Islet precursor cell (in vitro differentiated cells): ENCODE results near the gene CGNL1.
A peak's percentile ranks its signal among the peaks of the same experiment; 100 is the strongest.

Source experiments
- DNase-seq: peaks from one replicate; pipeline ENCODE4 v3.0.0-alpha.2; 2018

Gene CGNL1

DNA sequence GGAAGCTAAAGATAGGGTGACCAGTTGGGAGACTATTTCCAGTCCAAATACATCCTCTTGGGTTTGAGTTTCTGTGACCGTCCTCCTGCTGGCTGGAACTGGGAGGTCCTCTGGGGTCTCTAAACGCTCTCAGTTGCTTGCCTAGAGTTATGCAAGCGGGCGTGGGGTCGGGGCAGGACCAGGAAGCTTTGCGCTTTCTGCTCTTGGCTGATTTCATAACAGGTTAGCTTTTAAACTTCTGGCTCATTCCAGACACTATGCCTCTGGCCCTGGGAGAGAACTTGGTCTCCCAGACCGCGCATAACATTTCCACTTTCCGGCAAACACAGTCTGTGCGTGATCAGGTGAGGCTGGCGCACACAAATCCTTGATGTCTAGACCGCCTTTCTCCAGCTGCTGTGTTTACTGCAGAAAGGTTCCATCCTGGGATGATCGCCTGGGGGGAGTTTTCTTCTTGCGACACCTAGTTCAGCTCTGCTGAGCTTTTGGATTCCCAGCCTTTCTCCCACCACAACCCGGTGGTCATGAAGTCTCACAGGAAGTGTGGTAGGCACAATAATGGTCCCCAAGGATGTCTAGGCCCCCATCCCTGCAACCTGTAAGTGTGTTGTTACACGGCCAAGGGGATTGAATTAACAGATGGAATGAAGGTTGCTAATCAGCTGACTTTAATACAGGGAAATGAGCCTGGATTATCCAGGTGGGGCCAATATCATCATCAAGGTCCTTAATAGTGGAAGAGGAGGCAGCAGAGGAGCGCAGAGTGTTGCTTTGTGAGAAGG is 23.6 kb upstream of the CGNL1 start:
- no peak for DNase-seq

- DNase-seq, result no peak
Observed at GRCh38 chr15:57353317-57353804, 22.9 kb upstream of the CGNL1 start.

GRCh38 chr15:57354436-57355123 is 21.7 kb upstream of the CGNL1 start:
- DNase-seq, result no peak

DNA sequence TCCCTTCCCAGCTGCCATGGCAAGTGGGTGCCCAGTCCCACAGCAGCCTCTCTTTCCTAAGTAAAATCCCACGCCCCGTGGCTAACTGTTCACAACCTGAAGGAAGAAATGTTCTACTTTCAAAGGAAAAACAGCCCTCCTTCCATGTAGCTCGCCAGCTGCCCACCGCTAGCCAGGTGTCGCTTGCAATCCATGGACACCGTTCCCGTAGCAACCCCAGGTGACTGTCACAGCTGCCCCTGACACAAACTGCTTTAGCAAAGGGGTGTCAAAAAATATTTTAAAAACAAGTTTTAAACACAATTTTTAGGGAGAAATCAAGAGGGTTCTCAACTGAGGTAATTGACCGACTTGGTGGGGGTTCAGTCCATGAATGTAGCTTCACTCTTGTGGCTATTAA is 21.0 kb upstream of the CGNL1 start:
- DNase-seq, result no peak

DNA sequence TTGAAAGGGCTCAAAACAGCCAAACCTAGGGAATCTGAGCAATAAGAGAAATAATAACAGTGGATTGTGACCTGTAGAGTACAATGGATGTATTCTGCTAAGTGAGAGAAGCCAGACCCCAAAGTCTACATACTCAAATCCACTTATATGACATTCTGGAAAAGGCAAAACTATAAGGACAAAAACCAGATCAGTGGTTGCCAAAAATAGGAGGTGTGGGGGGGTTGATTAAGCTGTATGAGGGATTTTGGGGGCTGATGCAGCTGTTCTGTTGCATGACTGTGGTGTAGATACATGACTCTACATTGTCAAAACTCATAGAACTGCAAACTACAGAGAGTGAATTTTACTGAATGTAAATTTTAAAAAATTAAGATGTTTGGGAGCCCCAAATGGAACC is 20.1 kb upstream of the CGNL1 start:
- DNase-seq, result no peak

GRCh38 chr15:57356636-57357035 is 19.7 kb upstream of the CGNL1 start:
- peak; percentile 86 for DNase-seq

GRCh38 chr15:57357799-57358198 is 18.5 kb upstream of the CGNL1 start:
- no peak for DNase-seq

DNA sequence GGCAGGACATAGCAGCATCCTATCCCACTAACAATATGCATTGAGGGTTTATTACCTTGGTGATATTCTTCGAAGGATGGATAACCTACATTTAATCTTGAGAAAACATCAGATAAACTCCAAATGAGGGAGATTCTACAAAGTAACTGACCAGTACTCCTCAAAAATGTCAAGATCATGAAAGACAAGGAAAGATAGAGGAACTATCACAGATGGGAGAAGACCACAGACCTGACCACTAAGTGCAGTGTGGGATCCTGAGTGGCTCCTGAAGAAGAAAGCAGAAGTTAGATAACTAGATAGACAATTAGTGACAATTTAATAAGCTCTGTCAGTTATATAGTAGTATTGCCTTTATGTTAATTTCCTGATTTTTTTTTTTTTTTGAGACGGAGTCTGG is 17.7 kb upstream of the CGNL1 start:
- no peak for DNase-seq

DNA sequence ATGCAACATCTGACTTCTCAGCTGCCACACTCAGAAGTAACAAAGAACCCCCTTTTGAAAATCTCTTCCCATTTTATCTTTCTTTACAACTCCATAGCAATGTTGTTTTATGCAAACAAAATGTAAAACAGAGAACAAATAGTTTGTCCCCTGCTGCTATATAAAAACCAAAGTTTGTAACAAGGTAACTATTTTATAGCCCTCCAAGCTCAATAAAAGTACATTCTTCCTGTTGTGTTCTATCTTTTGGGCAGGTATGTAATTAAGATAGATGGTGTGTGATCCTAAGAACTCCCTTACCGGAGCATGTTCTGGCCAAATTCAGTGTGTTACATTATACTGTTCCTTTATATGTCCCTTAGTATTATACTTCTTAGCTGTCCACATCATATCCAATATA is 12.6 kb upstream of the CGNL1 start:
- DNase-seq, result no peak

DNA sequence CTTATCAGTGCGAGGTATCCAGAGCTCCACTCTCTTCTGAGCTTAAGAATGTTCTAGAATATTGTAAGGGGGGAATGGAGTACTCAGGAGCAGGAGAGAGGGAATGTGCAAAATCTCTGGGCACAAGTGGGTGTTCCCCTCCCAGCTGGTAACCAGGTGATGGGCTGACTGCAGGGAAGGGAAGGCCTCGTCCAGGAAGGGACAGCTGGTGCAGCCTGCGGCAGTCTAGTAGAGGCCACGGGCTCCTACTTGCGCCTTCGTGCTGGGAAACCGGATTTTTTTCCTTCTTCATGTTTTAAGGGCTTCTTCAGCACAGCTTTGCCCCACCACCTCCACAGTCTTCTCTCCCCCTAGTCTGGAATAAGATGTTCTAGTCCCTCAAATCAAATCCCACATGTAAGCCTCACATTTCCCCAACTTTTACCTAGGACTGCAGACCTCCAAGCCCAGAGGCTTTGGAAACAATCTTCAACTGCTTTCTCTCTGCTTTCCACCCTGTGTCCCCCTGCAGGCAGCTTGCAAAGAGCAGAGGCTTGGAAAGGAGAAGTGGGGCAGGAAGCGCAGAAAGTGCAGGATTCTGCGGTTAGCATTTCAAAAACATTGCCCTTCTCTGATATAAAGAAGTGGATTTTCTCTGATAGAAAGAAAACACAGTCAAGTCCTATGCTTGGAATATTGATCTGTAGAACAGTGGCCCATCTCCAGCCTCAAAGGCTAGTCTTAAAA is 11.9 kb upstream of the CGNL1 start:
- DNase-seq, result peak; percentile 82

- DNase-seq, result no peak
Observed at GRCh38 chr15:57367556-57367955, 8.7 kb upstream of the CGNL1 start.

DNA sequence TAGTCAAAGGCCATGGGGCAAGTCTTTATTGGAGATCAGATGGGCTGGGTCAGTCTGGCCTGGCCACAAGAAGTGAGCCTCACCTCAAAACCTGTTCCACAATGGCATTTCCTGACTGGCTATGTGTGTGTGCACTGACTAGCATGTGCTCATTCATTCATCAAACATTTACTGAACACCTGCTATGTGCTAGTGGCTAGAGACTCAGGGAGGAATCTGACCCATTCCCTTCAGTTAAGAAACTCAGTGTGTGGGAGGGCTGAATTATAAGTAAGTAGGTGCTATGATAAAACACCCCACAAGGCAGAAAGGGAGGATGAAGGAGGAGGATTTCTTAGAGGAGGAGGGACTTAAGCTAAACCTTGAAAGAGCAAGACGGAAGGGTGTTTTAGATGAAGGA is 5.4 kb upstream of the CGNL1 start:
- DNase-seq, result no peak

- no peak for DNase-seq
Observed at GRCh38 chr15:57373251-57373881, 2.9 kb upstream of the CGNL1 start.

GRCh38 chr15:57373882-57374276 is 2.4 kb upstream of the CGNL1 start:
- no peak for DNase-seq

- DNase-seq, result peak; percentile 76
Observed at GRCh38 chr15:57376696-57377477, 582 bp downstream of the CGNL1 start.

GRCh38 chr15:57377478-57377847 is 1.2 kb downstream of the CGNL1 start:
- no peak for DNase-seq

- no peak for DNase-seq
Observed at GRCh38 chr15:57379487-57379886, 3.2 kb downstream of the CGNL1 start.

DNA sequence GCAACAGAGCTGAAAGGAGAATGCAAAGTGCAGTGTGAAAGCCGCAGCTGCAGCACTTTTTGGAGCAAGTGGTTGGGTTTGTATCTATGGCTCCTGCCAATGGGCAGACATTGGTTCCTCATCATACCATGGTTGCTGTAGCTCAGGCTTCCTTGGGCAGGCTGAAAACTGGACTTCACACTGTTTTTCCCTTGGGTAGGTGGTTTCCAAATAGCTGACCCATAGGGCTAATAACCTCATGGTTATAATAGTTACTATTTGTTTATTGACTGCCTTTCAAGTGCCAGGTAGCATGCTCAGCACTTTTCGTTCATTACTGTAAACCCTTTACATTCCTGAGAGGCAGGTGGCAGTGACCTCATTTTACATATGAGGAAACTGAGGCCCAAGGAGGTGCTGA is 4.5 kb downstream of the CGNL1 start:
- no peak for DNase-seq

- no peak for DNase-seq
Observed at GRCh38 chr15:57382215-57382614, 5.9 kb downstream of the CGNL1 start.

GRCh38 chr15:57382969-57383368 is 6.7 kb downstream of the CGNL1 start:
- DNase-seq, result no peak

- DNase-seq, result no peak
Observed at GRCh38 chr15:57384024-57384423, 7.7 kb downstream of the CGNL1 start.

DNA sequence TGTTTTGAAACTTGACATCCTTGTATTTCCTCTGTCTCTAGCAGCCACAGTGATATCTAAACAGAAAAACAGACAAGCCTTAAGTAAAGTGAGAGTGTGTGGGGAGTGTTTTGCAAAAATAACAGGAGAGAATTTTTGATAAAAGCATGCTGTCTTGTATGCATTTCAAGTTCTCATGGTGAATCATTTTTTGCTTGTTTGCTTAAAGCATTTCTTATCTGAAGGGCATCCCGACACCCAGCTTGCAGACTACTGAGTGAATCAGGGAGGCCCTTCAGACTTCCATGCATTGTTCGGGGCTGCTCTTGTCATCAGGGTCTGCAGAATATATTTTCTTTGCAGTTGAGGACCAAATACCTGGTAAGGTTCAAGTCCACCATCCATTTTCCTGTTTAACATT is 8.5 kb downstream of the CGNL1 start:
- no peak for DNase-seq
